ENCODE measurements around the gene DKKL1.

Gene DKKL1

DNA sequence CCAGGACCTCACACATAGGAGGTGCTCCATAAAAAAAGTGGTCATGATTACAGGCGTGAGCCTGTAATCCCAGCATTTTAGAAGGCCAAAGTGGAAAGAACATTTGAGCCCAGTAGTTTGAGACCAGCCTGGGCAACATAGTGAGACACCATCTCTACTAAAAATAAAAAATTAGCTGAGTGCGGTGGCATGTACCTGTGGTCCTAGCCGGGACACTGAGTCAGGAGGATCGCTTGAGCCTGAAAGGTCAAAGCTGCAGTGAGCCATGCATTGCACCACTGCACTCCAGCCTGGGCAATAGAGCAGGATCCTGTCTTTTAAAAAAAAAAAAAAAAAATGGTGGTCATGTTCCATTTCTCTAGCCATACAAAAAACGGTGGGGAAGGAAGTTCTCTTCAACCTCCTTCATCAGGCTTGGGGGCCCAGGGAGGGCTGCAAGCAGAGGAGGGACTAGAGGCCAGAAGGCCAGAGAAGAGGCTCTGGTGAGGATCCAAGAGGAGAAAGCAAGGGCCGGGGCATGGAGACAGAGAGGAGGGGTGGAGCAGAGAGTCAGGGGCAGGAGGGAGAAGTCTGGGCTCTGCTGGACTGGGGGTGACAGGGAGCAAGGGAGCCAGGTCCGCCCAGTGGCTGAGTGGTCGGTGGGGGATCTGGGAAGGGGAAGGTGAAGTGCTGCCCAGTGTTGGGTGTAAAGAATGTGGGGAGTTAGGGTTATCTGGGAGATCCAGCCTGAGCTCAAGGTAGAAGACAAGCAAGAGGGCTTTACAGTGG, 33.2 kb downstream of the DKKL1 start:
- DNase-seq (ENCODE audit: low spot score), result no peak

DNA sequence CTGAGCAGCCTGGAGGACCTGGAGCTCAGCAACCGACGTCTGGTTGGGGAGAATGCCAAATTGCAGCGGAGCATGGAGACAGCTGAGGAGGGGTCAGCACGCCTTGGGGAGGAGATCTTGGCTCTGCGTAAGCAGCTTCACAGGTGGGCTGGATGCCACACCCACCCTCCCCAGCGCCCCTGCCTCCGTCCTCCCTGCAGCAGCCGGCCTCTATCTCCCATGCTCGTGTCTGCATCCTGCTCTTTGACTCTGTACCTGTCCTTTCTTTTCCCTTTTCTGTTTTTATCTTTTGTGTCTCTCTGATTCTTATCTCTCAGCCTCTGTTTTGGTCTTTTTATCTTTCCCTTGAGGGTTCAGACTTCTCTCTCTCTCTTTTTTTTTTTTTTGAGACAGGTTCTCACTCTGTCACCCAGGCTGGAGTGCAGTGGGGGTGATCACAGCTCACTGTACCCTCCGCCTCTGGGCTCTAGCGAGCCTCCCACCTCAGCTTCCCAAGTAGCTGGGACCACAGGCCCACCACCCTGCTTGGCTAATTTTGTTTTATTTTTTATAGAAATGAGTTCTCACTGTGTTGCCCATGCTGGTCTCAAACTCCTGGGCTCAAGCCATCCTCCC, 34.4 kb downstream of the DKKL1 start:
- no peak for DNase-seq (ENCODE audit: low spot score)

DNA sequence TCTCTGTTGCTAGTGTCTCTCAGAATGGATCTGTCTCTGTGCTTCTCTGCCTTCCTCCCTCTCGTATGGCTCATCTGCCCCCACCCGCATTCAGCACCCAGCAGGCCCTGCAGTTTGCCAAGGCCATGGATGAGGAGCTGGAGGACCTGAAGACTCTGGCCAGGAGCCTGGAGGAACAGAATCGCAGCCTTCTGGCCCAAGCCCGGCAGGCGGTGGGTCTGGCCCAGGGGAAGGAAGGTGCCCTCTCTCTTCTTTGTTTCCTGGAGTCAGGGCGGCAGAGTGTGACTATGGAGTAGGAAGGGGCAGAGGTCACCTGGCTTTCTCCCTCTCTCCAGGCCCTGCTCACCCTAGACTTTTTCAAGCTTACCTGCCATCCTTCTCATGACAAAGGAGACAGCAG, 35.3 kb downstream of the DKKL1 start:
- DNase-seq (ENCODE audit: low spot score), result no peak

- DNase-seq (ENCODE audit: low spot score), result no peak
Measured at GRCh38 chr19:49400029-49400428, 36.4 kb downstream of the DKKL1 start.

DNA sequence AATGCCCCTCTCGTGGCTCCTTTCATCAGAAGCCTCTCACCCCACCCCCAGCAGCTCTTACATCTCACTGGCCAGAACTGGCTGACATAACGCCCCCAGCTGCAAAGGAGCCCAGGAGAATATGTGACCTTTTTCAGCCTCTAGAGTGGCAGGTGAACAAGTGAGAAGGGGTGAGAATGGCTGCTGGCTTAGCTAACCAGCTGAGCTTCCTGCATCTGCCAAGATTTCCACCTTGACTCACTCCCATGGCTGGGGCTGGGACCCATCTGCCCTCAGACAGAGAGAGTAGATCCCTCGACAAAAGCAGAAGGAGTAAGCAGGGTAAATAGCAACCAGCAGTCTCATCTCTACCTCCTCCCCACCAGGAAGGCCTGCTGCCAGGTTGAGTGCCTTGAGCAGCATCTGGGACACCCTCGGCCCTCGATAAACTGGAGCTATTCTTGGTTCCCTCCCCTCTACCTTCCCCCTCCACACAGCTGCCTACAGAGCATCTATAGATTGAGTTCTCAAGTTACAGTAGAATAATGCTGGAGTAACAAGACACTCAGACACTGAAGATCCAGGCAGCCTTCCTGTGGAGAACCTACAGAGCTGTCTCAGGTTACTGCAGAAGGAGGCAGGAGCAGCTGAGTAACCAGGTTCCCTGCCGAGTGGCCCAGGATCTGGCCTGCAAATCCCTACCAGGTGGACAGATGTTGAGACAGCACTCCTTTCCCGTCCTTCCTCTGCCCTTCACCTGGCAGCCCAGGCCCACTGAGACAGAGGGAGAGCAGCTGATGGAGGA, 39.9 kb downstream of the DKKL1 start:
- no peak for DNase-seq (ENCODE audit: low spot score)

- no peak for DNase-seq (ENCODE audit: low spot score)
Measured at GRCh38 chr19:49407079-49407478, 43.4 kb downstream of the DKKL1 start.

GRCh38 chr19:49407482-49408015, 43.9 kb downstream of the DKKL1 start:
- no peak for DNase-seq (ENCODE audit: low spot score)

GRCh38 chr19:49408816-49409440, 45.3 kb downstream of the DKKL1 start:
- no peak for DNase-seq (ENCODE audit: low spot score)

DNA sequence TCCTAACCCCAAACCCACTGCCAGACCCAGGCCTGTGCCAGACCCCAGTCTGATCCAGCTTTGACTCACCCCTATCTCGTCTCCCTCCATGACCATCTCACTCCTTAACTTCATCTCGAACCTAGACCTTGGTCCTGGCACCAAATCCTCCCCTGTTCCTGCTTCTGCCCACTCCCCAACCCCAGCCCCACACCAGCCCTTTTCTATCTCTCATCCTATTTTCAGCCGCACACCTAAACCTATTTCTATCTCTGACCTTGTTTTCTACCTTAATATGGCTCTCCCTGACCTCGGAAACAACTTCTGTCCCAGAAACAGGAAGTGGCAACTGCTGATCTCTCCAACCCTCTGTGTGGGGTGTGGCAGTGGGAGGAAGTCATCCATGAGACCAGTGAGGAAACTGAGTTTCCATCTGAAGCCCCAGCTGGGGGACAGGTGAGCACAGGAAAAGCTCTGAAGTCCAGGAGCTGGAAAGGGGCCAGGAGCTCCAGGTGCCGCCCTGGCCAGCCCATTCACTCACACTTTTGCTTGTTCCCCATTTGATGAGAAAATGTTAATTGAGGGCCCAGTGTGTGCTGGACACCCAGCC, 45.9 kb downstream of the DKKL1 start:
- DNase-seq (ENCODE audit: low spot score), result no peak

- DNase-seq (ENCODE audit: low spot score), result no peak
Measured at GRCh38 chr19:49411681-49412326, 48.1 kb downstream of the DKKL1 start.

DNA sequence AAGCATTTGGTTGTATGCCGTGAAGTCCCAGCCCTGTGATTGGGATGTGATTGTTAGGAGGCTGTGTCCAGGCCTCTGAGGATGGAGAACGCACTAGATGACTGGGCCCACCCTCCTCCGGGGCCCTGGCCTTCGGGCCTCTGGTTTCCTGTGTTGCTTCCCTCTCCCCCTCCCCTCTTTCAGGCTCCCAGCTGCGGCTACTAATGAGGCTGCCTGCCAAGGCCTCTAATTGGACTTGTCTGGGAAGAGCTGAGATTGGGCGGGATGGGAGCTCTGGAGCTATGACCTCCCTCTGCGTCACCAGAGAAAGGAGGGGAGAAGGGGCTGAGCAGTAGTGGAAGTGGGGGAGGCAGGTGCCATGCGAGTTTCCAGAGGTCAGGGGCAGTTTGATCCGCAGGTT, 49.7 kb downstream of the DKKL1 start:
- DNase-seq (ENCODE audit: low spot score), result no peak

GRCh38 chr19:49414256-49414655, 50.6 kb downstream of the DKKL1 start:
- DNase-seq (ENCODE audit: low spot score), result no peak

DNA sequence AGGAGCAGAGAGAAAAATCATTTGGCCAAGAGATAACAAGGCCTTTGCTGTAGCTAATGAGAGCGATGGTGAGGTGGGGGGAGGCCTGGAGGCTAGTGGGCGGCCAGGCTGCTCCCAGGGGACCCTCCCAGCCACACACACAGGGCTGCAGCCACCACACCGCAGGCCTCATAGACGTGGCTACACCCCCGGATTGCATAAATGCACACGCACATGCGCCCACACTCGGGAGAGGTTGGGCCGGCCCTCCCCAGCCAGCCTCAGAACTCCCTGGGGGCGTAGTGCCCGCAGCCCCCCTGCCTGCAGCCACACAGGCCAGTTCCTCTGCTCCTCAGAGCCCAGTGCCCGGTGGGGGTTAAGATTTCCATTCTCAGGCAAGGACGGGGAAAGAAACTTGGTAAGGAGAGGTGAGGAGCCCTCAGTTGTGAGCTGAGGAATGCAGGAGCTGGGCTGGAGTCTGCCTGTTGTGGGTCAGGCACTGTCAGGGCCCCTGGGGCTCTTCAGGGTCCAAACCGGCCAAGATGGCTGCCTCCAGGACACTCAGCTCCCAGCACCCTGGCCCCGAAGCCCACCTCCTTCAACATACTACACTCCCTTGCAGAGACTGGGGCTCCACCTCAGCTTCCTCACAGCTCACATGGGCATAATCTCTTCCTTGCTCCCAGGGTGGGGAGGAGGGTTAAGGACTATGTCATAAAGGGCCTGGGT, 51.6 kb downstream of the DKKL1 start:
- DNase-seq (ENCODE audit: low spot score), result no peak

GRCh38 chr19:49415810-49416200, 52.1 kb downstream of the DKKL1 start:
- DNase-seq (ENCODE audit: low spot score), result no peak

DNA sequence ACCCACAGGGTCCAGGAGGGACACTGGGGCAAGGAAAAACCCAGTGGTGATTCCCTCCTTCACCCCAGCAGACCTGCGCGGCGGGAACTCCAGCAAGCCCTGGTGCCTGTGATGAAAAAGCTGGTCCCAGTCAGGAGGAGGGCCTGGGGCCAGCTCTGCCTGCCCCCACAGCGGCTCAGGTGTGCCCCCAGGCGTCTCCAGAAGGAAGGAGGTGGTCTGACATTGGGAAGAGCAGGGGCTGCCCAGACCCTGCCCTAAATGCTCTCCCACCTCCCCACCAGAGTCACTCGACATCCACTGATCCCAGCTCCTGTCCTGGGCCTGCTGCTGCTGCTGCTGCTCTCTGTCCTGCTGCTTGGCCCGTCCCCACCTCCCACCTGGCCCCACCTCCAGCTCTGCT, 53.4 kb downstream of the DKKL1 start:
- no peak for DNase-seq (ENCODE audit: low spot score)

- DNase-seq (ENCODE audit: low spot score), result no peak
Measured at GRCh38 chr19:49418511-49418910, 54.8 kb downstream of the DKKL1 start.

GRCh38 chr19:49419173-49419572, 55.5 kb downstream of the DKKL1 start:
- DNase-seq (ENCODE audit: low spot score), result no peak

GRCh38 chr19:49420227-49420626, 56.5 kb downstream of the DKKL1 start:
- DNase-seq (ENCODE audit: low spot score), result no peak

DNA sequence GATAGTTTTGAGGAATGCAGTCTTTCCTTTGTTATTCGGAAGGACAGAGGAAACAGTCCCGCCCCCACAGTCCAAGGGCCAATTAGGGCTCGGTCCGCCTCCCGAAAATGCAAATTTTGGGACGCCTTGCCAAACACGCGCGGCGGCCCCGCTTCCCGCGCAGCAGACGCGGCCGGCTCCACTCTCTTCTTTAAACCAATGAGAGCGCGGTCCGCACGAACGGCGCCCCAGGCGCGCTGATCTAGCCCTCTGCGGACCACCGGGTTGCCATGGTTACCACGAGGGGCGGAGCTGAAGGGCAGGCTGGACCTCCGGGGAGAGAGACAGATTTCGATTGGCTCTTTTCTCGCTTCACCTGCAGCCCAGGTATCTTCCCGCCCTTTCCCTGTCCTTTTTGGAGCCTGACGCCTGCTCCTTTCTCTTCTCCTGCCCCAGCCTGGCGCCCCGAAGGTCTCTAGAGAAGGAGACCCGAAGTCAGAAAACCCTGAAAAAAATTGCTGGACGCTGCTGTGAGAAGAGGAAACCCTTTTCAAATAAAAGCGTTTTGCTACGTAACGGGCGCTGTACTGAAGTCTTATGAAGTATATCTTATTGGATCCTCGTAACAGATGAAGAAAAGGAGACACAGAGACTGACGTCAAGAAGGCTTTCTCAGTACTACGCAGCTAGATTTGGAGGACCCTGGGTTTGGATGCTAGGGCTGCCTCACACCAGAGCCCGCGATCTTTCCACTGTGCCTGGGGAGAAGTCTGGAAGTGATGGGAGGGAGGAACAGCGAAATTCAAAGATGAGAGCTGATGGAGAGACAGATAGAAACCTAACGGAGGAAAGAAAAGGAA, 57.6 kb downstream of the DKKL1 start:
- no peak for DNase-seq (ENCODE audit: low spot score)

GRCh38 chr19:49421878-49422202, 58.2 kb downstream of the DKKL1 start:
- DNase-seq (ENCODE audit: low spot score), result no peak
